ENCODE measurements around the gene JAZF1.

DNA sequence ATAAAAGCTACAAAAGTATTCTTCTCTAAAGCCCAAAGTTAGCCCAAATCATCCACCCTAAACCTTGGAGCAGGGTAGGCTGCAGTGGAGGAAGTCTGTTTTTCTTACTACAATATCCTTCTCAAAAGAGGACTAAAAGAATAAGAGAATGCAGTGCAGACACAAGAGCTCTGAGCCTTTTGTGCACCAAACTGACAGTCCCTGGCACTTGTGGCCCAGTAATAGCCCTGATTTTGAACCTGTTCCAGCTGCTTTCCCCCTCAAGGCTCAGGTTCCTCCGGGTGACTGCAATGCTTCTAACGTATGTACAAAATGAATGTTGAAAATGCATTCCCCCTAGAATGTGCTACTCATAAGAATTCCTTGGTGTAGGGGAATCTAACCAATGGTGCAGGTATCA lies 154.4 kb downstream of the JAZF1 start:
- TF ChIP-seq MXI1 (IDR thresholded peaks at IDR 0.05; ENCODE audit: low read depth, low read length) (no peak), HDAC6 (IDR thresholded peaks at IDR 0.05; ENCODE audit: unreplicated experiment) (no peak), RFX5 (IDR thresholded peaks at IDR 0.05; ENCODE audit: low read depth, low read length) (no peak), ZNF274 (IDR thresholded peaks at IDR 0.05; ENCODE audit: insufficient read depth, insufficient read length) (no peak), SIN3A (IDR thresholded peaks at IDR 0.05; ENCODE audit: low read depth, low read length) (no peak), EP300 (IDR thresholded peaks at IDR 0.05; ENCODE audit: borderline replicate concordance in 1 of 2, control insufficient read depth in 1 of 2, low read depth in 2 of 2, low read length in 2 of 2) (no peak), CTCF (IDR thresholded peaks at IDR 0.05 in 2 of 3, conservative IDR thresholded peaks at IDR 0.05 in 1 of 3; ENCODE audit: control insufficient read depth in 2 of 3, extremely low read depth in 1 of 3, insufficient read depth in 1 of 3, low read depth in 3 of 3, low read length in 3 of 3) (no peak), YY1 (IDR thresholded peaks at IDR 0.05; ENCODE audit: low read depth, low read length) (no peak), TCF12 (IDR thresholded peaks at IDR 0.05; ENCODE audit: low read depth, low read length) (no peak)
